Endothelial cell of umbilical vein (primary cell): ENCODE measurements around the gene PSORS1C1. TPM values are rescaled to one million over a fixed set of nuclear protein-coding genes. Genes with fewer than 3 reads are reported as not detected.

Source experiments
- polyA plus RNA-seq, 4 experiments: library from polyadenylated mRNA; depleted of rRNA in 3 of 4; stranded (reverse) in 3 of 4; unstranded in 1 of 4; fragments of >200 nt; gene quantifications; 2 replicates each; pipeline versions ENCODE4 v1.2.1 to v1.2.3, GENCODE V29; 2011 to 2012; ENCODE audit warnings: missing spikeins in 1 of 4
- small RNA-seq: library from RNA; depleted of rRNA; stranded (forward); fragments of <200 nt; gene quantifications from one replicate; pipeline ENCODE3, GENCODE V24; 2012; ENCODE audit warnings: low replicate concordance, low read depth; ENCODE audit not compliant: insufficient read depth, insufficient read length
- total RNA-seq: library from RNA; stranded (reverse); gene quantifications from 2 replicates; pipeline ENCODE4 v1.2.3, GENCODE V29; 2021

Gene PSORS1C1
- total and polyA plus RNA-seq, 2 donors (not counting 3 experiments of a cell fraction or from before 2014, with no cell fraction given) = 1.1 to 13.2 TPM

Small RNA genes lying within 50 kb of the gene (small RNA-seq; reads per million reads assigned to genes)
- gene POLR2LP1 = not detected
- not detected for gene RNU6-1133P

Other genes starting within 250 kb of the PSORS1C1 start
- gene DDR1, start 230.3 kb upstream of the PSORS1C1 start, total RNA-seq = 17.7 and 22.9 TPM in 2 replicates
- 8.8 and 10.6 TPM in 2 replicates for gene DDR1, start 230.3 kb upstream of the PSORS1C1 start, polyA plus RNA-seq
- gene GTF2H4, start 206.6 kb upstream of the PSORS1C1 start, total RNA-seq = 51.0 and 52.6 TPM in 2 replicates
- 40.5 and 40.8 TPM in 2 replicates for gene GTF2H4, start 206.6 kb upstream of the PSORS1C1 start, polyA plus RNA-seq
- gene VARS2, start 200.6 kb upstream of the PSORS1C1 start, total RNA-seq = 32.5 and 34.3 TPM in 2 replicates
- 17.8 TPM in 2 replicates for gene VARS2, start 200.6 kb upstream of the PSORS1C1 start, polyA plus RNA-seq
- not detected in 2 replicates for gene SFTA2, start 182.6 kb upstream of the PSORS1C1 start, total RNA-seq
- gene SFTA2, start 182.6 kb upstream of the PSORS1C1 start, polyA plus RNA-seq = not detected in 2 replicates
- gene MUCL3, start 173.8 kb upstream of the PSORS1C1 start, total RNA-seq = not detected in 2 replicates
- gene MUCL3, start 173.8 kb upstream of the PSORS1C1 start, polyA plus RNA-seq = not detected in 2 replicates
- not detected in 2 replicates for gene MUC21, start 131.1 kb upstream of the PSORS1C1 start, total RNA-seq
- not detected in 2 replicates for gene MUC21, start 131.1 kb upstream of the PSORS1C1 start, polyA plus RNA-seq
- not detected in 2 replicates for gene MUC22, start 104.3 kb upstream of the PSORS1C1 start, total RNA-seq
- not detected in 2 replicates for gene MUC22, start 104.3 kb upstream of the PSORS1C1 start, polyA plus RNA-seq
- gene C6orf15, start 2.2 kb upstream of the PSORS1C1 start, total RNA-seq = not detected in 2 replicates
- gene C6orf15, start 2.2 kb upstream of the PSORS1C1 start, polyA plus RNA-seq = not detected in 2 replicates
- not detected in 2 replicates for gene CDSN, start 5.6 kb downstream of the PSORS1C1 start, total RNA-seq
- gene CDSN, start 5.6 kb downstream of the PSORS1C1 start, polyA plus RNA-seq = 0.03 TPM in 1 of 2 replicates, not detected in the other
- gene PSORS1C2, start 24.3 kb downstream of the PSORS1C1 start, total RNA-seq = not detected in 2 replicates
- gene PSORS1C2, start 24.3 kb downstream of the PSORS1C1 start, polyA plus RNA-seq = not detected in 2 replicates
- gene CCHCR1, start 43.0 kb downstream of the PSORS1C1 start, total RNA-seq = 22.9 and 23.2 TPM in 2 replicates
- gene CCHCR1, start 43.0 kb downstream of the PSORS1C1 start, polyA plus RNA-seq = 12.0 and 12.8 TPM in 2 replicates
- 28.0 and 31.7 TPM in 2 replicates for gene TCF19, start 43.8 kb downstream of the PSORS1C1 start, total RNA-seq
- gene TCF19, start 43.8 kb downstream of the PSORS1C1 start, polyA plus RNA-seq = 13.9 and 14.5 TPM in 2 replicates
- gene POU5F1, start 55.9 kb downstream of the PSORS1C1 start, total RNA-seq = not detected in 2 replicates
- 0.63 and 0.94 TPM in 2 replicates for gene POU5F1, start 55.9 kb downstream of the PSORS1C1 start, polyA plus RNA-seq
- gene HLA-C, start 157.3 kb downstream of the PSORS1C1 start, total RNA-seq = 102 and 109 TPM in 2 replicates
- 287 and 345 TPM in 2 replicates for gene HLA-C, start 157.3 kb downstream of the PSORS1C1 start, polyA plus RNA-seq
- 111 and 126 TPM in 2 replicates for gene HLA-B, start 242.4 kb downstream of the PSORS1C1 start, total RNA-seq
- 119 and 151 TPM in 2 replicates for gene HLA-B, start 242.4 kb downstream of the PSORS1C1 start, polyA plus RNA-seq